ENCODE data around the gene CDS2. TPM values are rescaled to one million over a fixed set of nuclear protein-coding genes. Genes with fewer than 3 reads are reported as not detected.

CDS2 gene
- total and polyA plus RNA-seq, 2 of the 13 experiments (the other 11 are each of a cell fraction or from before 2014, with no cell fraction given): 81.3 to 153 TPM

GRCh38 chr20:5127204-5127858 lies 523 bp downstream of the CDS2 start (continued):
- TF ChIP-seq ZNF407 (CRISPR knock-in tag; IDR thresholded peaks at IDR 0.05; ENCODE audit: not compliant biosample characterization) (peak; percentile 35), ONECUT2 (CRISPR knock-in tag; IDR thresholded peaks at IDR 0.05) (no peak), ZNF543 (CRISPR knock-in tag; IDR thresholded peaks at IDR 0.05) (0 out of 2 replicates have a peak, but pooled peaks have one; percentile 20), MAZ (IDR thresholded peaks at IDR 0.05; ENCODE audit: borderline replicate concordance, low read depth, low read length) (0 out of 2 replicates have a peak, but pooled peaks have one; percentile 11), MAZ (CRISPR knock-in tag; IDR thresholded peaks at IDR 0.05; ENCODE audit: low read depth) (peak; percentile 49; the same call in 1 of the 2 replicates), ZNF792 (CRISPR knock-in tag; IDR thresholded peaks at IDR 0.05) (no peak), ZNF598 (CRISPR knock-in tag; IDR thresholded peaks at IDR 0.05; ENCODE audit: borderline replicate concordance) (peak; percentile 76; the same call in 1 of the 2 replicates), ZNF276 (CRISPR knock-in tag; IDR thresholded peaks at IDR 0.05; ENCODE audit: low read depth) (0 out of 2 replicates have a peak, but pooled peaks have one; percentile 3), ZNF710 (CRISPR knock-in tag; IDR thresholded peaks at IDR 0.05; ENCODE audit: borderline replicate concordance) (peak; percentile 51; the same call in 1 of the 2 replicates), ZIK1 (CRISPR knock-in tag; IDR thresholded peaks at IDR 0.05; ENCODE audit: borderline replicate concordance, low read depth) (peak; percentile 86; the same call in 1 of the 2 replicates), HMGXB4 (CRISPR knock-in tag; IDR thresholded peaks at IDR 0.05; ENCODE audit: borderline replicate concordance in 1 of 2, low read depth in 1 of 2) (peak in 1 of 2 experiments; percentile 17; a peak in 1 of 4 replicates)

All from HepG2 (cell line).